ENCODE measurements around the gene LRRC63. TPM values are rescaled to one million over a fixed set of nuclear protein-coding genes. Genes with fewer than 3 reads are reported as not detected.
A peak's percentile ranks its signal among the peaks of the same experiment; 100 is the strongest.
"Not testable (repeated sequence)": the region's sequence is repeated elsewhere in the genome, so short reads cannot be mapped to it uniquely, and the experiment has no call there.

Gene LRRC63
- total and polyA plus RNA-seq, 10 donors, result 0.04 to 1.3 (median 0.62) TPM

DNA sequence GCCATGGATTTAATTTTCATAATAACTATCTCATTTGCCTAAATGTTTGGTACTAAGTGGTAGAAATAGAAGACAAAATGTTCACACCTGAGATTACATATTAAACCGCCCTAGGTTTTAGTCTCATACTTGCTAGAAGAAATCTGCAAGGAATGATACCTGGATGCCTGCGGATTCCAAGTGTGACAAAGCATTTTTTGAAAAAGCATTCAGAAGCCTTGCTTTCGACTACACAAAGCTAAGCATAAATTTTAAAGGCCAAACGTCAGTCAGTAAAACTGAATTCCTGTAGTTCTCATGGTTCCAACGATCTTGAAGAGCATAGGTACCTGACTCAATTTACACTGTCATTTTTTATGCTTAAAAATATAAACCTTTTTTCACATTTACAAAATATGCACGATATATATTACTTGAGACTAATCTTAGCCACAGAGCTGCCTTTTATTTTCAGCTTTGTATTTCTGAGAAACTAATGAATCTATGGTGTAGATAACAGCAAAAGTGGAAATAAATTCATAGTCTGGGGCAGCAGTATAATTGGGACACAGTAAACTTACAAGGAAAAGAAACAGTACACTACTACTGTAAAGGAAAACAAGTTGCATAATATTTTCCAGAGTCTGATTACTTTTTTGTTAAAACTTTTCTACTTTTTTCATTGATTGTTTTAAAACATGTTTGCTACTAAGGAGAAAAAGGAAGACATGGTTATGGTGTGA, 1.2 kb upstream of the LRRC63 start:
- DNase-seq, result no peak
- H3K27me3 ChIP-seq (replicated peaks in 1 of 7), result peaks cover 0 to 30% (median 0%) of the 10 kb centered on the region in 7 donors
- H3K36me3 ChIP-seq, result no peaks in the 10 kb centered on the region
- peak overlapping the region in 6 of 8 donors; percentile 43 to 71 (median 50) for H3K4me3 ChIP-seq
- peaks cover 4 to 40% (median 21%) of the 10 kb centered on the region in 6 donors for H3K4me1 ChIP-seq
- TF ChIP-seq, protein P1, sequence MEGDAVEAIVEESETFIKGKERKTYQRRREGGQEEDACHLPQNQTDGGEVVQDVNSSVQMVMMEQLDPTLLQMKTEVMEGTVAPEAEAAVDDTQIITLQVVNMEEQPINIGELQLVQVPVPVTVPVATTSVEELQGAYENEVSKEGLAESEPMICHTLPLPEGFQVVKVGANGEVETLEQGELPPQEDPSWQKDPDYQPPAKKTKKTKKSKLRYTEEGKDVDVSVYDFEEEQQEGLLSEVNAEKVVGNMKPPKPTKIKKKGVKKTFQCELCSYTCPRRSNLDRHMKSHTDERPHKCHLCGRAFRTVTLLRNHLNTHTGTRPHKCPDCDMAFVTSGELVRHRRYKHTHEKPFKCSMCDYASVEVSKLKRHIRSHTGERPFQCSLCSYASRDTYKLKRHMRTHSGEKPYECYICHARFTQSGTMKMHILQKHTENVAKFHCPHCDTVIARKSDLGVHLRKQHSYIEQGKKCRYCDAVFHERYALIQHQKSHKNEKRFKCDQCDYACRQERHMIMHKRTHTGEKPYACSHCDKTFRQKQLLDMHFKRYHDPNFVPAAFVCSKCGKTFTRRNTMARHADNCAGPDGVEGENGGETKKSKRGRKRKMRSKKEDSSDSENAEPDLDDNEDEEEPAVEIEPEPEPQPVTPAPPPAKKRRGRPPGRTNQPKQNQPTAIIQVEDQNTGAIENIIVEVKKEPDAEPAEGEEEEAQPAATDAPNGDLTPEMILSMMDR (IDR thresholded peaks at IDR 0.05 in 8 of 11, conservative IDR thresholded peaks at IDR 0.05 in 3 of 11), result no peak
- TF ChIP-seq POLR2AphosphoS5 (IDR thresholded peaks at IDR 0.05) (no peak), POLR2A (IDR thresholded peaks at IDR 0.05) (no peak)
- H3K27ac ChIP-seq, result peak overlapping the region in 5 of 8 donors; percentile 58 to 75 (median 67)
- 51 to 66% (median 53%) methylated on average over 6 of the region's 6 CpGs for WGBS, 5 donors
- intact Hi-C loops (cut with DNase I; ENCODE audit: low total_unique reads), result no loop called here
- H3K9me3 ChIP-seq, result peaks cover 0 to 3% (median 0%) of the 10 kb centered on the region in 8 donors

DNA sequence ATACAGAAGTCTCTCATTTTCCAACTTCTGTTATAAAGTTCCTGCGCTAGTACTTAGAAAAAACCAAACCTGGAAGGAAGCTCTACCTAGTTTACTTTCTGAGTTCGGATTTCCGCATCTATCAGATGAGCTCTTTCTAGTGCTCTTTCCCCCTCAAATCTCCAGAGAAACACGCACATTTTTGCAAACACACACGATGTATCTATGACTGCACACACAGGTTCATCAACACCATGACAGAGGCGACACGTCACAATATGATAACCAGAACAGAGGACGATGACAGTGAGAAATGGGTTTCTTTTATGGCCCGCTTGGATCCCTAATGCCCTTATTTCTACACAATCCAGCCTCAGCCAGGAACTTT, 629 bp upstream of the LRRC63 start:
- DNase-seq, result no peak
- intact Hi-C loops (cut with DNase I; ENCODE audit: low total_unique reads), result no loop called here
- Histone ChIP-seq H3K9me3 (peaks cover 0 to 8% (median 0%) of the 10 kb centered on the region in 8 donors), H3K36me3 (no peaks in the 10 kb centered on the region), H3K27ac (peak overlapping the region in 6 of 8 donors; percentile 15 to 75 (median 66)), H3K4me3 (peak overlapping the region; percentile 29 to 71 (median 48)), H3K4me1 (peaks cover 4 to 40% (median 21%) of the 10 kb centered on the region in 6 donors), H3K27me3 (replicated peaks in 1 of 7) (peaks cover 0 to 28% (median 0%) of the 10 kb centered on the region in 7 donors)
- TF ChIP-seq POLR2A (IDR thresholded peaks at IDR 0.05) (no peak), POLR2AphosphoS5 (IDR thresholded peaks at IDR 0.05) (no peak)
- TF ChIP-seq, protein P1 (IDR thresholded peaks at IDR 0.05 in 8 of 11, conservative IDR thresholded peaks at IDR 0.05 in 3 of 11), result no peak
- WGBS, 5 donors, result 3 to 9% (median 6%) methylated on average over 9 of the region's 9 CpGs

DNA sequence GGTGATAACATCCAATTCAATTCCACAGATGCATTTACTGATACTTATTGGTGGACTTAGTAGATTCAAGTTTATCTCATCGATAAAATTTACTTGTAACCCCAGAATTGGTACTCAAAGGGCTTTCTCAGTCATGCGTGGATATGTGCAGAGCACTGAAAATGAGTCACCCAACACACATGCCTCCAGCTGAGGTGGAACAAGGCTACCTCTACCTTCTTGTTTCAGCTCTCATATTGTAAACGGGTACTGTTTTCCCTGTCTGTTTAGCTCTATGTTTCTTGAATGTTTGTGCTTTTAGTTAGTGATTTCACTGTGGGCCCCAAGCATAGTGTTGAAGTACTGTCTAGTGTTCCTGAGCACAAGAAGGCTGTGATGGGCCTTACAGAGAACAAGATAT, 1.5 kb downstream of the LRRC63 start:
- Histone ChIP-seq H3K4me3 (no peak overlapping the region), H3K9me3 (peaks cover 0 to 17% (median 0%) of the 10 kb centered on the region in 8 donors), H3K4me1 (peaks cover 4 to 37% (median 21%) of the 10 kb centered on the region in 6 donors), H3K27ac (no peak overlapping the region), H3K27me3 (replicated peaks in 1 of 7) (peaks cover 0 to 28% (median 0%) of the 10 kb centered on the region in 7 donors), H3K36me3 (no peaks in the 10 kb centered on the region)
- no peak for TF ChIP-seq POLR2AphosphoS5 (IDR thresholded peaks at IDR 0.05)
- TF ChIP-seq POLR2A (IDR thresholded peaks at IDR 0.05), result no peak
- TF ChIP-seq, protein P1 (IDR thresholded peaks at IDR 0.05 in 8 of 11, conservative IDR thresholded peaks at IDR 0.05 in 3 of 11), result no peak
- DNase-seq, result no peak
- 83 to 92% (median 89%) methylated on average over 3 of the region's 3 CpGs for WGBS, 5 donors
- intact Hi-C loops (cut with DNase I; ENCODE audit: low total_unique reads), result no loop called here

DNA sequence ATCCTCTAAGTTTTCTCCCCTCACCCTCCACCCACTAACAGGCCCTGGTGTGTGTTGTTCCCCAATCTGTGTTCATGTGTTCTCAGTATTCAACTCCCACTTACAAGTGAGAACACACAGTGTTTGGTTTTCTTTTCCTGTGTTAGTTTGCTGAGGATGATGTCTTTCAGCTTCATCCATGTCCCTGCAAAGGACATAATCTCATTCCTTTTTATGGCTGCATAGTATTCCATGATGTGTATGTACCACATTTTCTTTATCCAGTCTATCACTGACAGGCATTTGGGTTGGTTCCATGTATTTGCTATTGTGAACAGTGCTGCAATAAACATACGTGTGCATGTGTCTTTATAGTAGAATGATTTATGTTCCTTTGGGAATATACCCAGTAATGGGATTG, 3.0 kb downstream of the LRRC63 start:
- intact Hi-C loops (cut with DNase I; ENCODE audit: low total_unique reads); H3K4me3 ChIP-seq; H3K27ac ChIP-seq; H3K36me3 ChIP-seq; DNase-seq: not testable (repeated sequence)
- WGBS, 5 donors, result 89 to 97% (median 93%) methylated on average over 1 of the region's 1 CpG
- peaks cover 0 to 26% (median 0%) of the 10 kb centered on the region in 7 donors for H3K27me3 ChIP-seq (replicated peaks in 1 of 7)
- H3K9me3 ChIP-seq, result peaks cover 0 to 17% (median 0%) of the 10 kb centered on the region in 8 donors
- H3K4me1 ChIP-seq, result peaks cover 4 to 28% (median 18%) of the 10 kb centered on the region in 6 donors

DNA sequence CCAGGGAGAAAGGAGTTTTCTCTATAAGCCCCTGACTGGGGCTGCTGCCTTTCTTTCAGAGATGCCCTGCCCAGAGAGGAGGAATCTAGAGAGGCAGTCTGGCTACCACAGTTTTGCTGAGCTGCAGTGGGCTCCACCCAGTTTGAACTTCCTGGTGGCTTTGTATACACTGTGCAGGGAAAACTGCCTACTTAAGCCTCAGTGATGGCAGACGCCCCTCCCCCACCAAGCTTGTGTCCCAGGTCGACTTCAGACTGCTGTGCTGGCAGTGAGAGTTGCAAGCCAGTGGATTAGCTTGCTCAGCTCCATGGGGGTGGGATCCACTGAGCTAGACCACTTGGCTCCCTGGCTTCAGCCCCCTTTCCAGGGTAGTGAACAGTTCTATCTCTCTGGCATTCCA, 8.5 kb downstream of the LRRC63 start:
- intact Hi-C loops (cut with DNase I; ENCODE audit: low total_unique reads); H3K36me3 ChIP-seq; H3K27me3 ChIP-seq (replicated peaks in 1 of 7); H3K4me1 ChIP-seq; H3K27ac ChIP-seq; H3K4me3 ChIP-seq; DNase-seq: not testable (repeated sequence)
- WGBS, 5 donors, result 18 to 33% (median 23%) methylated on average over 2 of the region's 2 CpGs
- peaks cover 0 to 40% (median 23%) of the 10 kb centered on the region in 8 donors for H3K9me3 ChIP-seq
